Measurements from ENCODE around the gene STX12.

DNA sequence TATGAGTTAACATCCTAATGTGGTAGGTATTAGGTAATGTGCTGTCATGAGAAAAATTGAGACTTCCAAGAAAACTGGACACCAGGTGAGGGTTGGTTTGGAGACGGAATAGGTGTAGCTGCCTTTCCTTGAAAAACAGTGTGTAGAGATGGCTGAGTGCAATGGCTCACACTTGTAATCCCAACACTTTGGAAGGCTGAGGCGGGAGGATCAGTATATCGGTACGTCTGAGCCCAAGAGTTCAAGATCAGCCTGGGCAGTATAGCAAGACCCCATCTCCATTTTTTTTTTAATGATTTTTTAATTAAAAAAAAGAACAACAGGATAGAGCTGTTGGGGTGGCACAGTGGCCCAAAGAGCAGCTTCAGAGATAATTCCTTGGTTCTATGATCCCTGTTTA is 50.8 kb downstream of the STX12 start:
- no peak for TF ChIP-seq GATA1 (IDR thresholded peaks at IDR 0.05; ENCODE audit: low read depth, low read length)
- no peak for TF ChIP-seq POLR2A (IDR thresholded peaks at IDR 0.05; ENCODE audit: low read length)
